Measurements from ENCODE around the gene NXN.
"Not testable (repeated sequence)": the region's sequence is repeated elsewhere in the genome, so short reads cannot be mapped to it uniquely, and the experiment has no call there.

The NXN gene

DNA sequence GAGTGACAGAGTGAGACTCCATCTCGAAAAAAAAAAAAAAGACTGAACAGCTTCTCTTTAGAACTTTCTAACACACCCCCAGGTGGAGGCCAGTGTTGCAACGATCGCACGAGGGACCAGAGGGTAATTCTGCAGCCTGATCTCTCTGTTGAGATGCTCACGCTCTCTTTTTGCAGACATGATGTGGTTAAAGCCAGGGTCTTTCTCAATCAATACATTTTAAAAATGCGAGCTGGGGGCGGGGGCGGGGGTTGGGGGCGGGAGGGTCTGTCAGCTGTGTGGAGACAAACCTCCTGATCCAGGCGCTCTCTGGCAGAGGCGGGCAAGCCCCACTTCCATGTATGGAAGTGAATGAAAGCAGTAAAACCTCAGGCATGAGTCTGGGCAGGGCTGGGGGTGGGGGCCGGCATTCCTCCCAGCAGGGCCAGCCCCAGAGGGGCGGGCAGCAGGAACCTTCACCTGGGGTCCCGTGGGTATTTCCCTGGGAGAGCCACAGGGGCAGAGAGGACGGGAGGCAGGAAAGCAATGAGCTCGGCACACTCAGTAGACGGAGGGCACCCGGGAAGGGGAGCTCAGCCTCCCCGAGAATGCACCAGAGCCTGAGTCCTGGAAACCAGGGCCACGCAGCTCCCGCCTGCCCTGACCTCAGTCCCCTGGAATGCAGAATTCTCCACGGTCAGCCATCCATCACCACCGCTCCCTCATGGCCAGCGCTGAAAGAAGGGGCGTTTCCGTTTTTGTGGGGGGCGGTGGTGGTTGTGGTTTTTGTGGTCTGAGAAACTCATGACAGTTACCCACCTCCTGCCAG is 28.0 kb downstream of the NXN start:
- DNase-seq, result no peak

DNA sequence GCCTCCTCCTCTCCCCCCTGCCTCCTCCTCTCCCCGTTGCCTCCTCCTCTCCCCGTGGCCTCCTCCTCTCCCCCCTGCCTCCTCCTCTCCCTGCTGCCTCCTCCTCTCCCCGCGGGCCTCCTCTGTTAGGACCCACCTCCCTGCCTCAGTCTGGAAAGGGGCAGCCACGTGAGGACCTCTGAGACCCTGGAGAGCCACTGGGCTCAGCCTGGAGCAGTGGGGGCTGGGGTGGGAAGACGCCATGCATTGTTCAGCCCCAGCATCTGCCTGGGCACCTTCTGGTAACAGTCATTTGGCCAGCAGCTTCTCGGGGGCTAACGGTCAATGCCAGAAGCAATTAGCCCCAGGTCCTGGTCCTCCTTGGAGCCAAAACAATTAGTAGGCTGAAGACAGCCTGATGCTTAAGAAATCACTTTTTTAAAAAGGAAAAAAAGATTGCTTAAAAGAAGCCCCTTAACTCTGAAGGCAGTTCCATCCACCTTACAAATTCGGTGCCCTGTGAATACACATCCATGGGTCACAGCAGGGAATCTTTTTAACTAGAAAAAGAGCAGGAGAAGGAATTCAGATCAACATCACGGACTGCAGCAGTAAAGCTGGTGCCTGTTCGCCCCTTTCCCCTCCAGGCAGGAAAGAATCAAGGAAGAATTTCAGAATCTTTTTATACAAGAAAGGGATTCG is 29.8 kb downstream of the NXN start:
- DNase-seq, result no peak

DNA sequence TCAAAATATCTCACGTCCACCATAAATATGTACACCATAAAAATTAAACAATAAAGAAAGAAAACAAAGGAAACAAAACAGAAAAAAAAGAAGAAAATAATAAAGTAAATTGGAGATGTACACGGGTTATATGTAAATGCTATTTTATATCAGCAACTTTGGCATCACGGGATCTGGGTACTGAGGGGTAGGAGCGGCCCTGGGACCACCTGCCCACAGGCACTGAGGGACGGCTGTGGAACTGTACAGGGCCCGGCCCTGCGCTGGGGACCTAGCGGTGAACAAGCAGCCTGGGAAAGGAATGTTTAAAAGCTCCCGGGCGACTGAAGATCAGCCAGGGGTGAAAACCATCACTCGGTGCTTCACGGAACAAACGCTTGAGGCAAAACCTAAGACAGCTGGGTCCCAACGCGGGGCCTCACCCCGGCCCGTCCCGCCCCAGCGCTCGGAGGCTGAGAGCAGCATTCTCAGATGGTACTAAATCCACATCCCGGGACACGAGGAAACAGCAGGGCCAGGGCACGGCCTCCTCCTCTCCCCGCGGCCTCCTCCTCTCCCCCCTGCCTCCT is 31.2 kb downstream of the NXN start:
- peak in 1 of 2 experiments; percentile 8 for DNase-seq

DNA sequence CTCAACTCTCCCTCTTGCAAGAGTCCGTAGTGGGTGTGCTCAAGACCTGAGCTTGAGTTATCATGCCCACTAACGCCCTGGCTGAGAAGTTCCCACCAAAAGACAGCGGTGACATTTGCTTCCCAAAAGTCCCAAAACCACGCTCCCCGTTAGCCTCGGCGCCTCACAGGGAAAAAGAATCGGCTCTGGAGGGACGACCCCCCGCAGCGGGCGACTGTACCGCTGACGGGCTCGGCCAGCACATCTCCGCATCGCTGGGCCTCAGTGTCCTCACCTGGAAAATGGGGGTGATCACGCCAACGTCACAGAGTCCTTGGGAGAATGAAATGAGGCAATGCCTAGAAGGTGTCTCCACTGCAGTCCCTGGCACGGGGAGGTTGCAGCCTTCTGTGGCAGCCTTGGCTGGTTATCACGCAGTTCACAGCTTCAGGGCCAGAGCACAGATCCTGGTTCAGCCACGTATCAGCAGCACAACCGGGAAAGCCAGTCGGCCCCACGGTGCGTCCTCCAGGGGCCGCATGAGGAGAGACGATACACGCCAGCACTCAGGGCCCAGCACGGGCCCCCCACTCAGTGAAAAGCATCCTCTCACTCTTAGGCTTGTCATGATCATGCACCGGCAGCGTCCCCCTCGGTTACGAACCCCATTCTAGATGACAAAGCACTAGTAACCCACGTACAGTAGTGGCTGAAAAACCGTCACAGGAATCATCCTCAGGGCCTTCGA is 32.9 kb downstream of the NXN start:
- DNase-seq, result no peak

DNA sequence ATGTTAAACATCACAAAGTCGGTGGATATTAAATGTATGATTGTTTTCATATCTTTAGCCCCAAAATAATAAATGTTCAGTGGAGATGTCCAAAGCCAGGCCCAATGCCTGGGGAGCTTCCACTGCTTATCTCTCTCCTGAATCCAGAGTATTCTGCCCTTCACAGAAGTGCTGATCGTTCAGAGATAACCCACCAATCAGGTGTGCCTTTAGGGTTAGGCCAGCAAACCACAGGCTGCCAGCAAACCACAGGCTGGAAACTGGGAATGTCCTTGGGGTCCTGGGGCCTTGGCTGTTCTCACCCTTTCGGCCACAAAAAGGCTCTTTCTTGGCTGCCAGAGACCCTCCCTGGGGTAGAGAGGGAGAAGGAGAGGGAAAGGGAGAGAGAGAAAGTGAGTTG is 33.9 kb downstream of the NXN start:
- no peak for DNase-seq

DNA sequence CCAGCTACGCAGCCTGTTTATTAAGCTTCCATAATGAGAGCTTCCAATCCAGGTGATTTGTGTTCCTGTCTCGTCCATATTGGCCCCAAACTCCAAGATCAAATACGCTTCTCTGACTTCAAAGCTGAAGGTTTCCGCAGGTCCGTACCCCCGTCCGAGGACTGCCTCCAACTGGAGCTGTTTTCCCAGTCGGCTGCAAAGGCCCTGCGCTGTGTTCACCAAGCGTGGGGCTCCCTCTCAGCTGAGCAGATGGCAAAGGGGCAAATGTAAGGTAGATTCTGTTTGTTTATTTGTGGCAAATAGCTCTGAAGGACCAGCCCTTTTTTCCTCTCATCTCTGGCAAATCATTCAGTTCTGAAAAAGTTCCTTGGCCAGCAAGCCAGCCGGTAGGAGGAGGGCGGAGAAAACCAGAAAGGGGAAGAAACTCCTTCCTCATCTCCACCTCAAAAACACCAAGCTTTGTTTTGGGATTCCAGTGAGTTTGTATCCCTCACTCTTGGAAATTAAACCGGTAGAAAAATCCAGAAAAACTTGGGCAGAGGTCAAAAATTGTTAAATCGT is 35.2 kb downstream of the NXN start:
- DNase-seq, result no peak

DNA sequence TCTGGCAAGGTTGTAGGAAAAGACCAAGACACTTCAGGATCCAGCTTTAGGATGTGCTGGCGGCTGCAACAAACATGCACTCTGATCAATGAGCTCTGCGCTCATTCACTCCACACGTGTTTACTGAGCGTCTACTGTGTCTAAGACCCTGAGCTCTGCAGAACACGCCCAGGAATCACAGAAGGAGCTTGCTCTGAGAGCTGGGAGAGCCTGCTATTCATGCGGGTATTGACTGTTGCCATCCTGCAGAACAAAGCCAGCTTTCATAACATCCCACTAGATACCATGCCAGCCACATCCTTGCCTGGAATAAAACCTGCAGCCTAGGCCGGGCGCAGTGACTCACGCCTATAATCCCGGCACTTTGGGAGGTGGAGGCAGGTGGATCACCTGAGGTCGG is 44.1 kb downstream of the NXN start:
- no peak for DNase-seq

DNA sequence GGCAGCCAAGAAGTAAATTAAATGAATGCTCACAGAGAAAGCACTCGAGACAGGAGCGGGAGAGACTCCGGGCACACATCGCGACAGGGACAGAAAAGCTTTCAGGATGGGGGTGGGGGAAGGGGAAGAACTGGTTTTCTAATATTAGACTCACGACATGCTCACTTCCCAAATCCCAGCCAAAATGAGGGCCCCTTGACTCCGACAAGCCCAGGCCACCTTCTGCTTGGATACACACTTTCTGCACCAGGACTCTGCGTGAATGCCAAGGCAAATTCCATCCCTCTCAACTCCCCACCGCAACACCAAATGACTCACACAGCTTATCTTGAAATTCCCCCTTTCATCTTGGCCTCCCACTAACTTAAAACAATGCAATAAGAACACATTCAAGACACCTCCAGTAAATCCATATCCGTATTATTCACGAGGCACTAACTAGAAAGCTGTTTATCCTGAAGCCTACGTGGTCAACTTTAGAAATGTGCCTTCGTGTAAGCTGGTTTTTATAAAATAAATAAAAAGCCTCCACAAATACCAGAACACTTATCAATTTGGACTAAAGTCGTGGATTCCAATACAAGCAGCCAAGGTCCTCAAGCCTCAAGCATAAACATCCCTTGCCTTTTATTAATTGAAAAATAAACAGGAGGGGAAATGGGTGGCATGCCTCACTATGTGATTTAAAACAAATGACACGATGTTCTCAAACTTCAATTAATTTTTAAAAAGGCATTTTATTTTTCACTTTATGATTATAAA is 46.1 kb downstream of the NXN start:
- DNase-seq, result no peak

DNA sequence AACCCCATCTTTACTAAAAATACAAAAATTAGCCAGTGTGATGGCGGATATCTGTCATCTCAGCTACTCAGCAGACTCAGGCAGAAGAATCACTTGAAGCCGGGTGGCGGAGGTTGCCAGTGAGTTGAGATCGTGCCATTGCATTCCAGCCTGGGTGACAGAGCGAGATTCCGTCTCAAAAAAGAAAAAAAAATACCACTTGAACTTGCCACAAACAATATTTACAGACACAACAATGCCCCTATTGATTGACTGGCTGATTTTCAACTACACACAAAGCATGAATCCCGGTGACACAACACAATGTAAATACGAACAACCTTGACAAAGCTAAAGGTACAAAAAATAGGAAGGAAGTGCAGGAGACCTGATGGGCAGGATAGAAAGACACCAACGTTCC is 49.3 kb downstream of the NXN start:
- no peak for DNase-seq

DNA sequence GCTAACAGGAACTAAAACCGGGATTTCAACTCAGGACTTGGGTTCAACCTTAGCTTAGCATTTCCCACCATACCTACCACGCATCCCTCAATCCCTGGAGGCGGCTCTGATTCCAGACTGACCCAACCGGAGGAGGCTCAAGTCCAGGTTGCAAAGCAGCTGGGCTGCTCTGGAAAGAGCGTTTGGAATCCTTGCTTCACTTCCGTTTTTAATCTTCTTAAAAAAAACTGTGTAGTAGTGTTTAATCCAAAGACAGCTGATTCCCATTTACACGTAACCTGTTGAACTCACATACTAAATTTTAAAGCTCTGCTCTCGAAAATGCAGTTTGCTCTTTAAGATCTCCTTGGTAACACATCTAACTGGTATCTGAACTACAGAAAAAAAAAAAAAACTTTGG is 50.0 kb downstream of the NXN start:
- no peak for DNase-seq

DNA sequence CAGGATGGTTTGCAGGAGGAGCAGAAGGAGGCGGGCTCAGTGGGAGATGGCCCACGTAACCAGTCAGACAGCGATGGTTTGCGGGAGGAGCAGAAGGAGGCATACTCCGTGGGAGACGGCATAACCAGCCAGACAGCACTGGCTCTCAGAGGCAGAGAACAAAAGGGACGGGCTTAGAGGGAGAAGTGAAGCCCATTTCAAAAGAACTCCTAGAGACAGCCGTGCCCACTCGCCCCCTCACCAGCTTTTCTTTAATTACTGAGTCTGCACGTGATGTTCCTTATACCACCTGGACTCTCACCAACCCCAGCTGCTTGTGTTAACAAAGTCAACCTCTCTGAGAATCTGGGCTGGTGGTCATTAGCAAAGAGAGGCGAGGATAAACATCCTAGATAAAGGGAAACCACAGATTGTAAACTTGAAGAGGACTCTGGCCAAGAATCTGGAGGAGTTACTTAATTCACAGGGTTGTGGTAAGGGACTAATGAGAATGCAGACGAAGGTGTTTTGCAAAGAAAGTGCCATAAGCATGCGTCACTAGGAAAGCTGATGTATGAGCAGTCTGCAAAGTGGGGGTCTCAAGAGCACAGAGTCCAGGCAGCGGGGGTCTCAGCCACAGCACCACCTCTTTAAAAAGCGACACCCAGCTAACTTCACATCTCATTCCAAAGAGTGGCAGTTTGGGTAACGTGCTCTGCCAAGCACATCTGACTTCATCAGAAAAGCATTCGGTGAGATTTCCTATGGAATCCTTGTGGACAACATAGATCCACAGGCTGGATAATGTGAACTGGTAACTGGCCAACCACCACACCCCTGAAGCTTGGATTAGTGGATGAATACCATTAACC is 51.7 kb downstream of the NXN start:
- no peak for DNase-seq

DNA sequence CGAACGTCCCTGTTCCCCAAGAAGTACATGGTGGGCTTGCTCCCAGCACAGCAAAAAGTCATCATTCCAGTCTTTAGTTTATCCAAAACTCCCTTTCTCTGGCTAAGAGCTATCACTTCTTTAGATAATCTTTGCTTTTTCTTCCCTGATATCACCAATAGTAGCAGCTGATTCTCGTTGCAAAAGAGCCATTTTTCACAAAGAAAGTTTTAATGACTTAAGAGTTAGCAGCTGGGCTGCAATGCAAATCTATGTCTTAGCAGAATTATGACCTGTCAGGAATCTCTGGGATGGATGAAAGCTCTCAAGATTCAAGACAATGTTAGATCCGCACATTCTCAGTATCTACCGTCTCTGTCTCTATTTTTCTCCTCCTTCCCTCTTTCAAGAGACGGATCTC is 53.8 kb downstream of the NXN start:
- DNase-seq, result no peak

DNA sequence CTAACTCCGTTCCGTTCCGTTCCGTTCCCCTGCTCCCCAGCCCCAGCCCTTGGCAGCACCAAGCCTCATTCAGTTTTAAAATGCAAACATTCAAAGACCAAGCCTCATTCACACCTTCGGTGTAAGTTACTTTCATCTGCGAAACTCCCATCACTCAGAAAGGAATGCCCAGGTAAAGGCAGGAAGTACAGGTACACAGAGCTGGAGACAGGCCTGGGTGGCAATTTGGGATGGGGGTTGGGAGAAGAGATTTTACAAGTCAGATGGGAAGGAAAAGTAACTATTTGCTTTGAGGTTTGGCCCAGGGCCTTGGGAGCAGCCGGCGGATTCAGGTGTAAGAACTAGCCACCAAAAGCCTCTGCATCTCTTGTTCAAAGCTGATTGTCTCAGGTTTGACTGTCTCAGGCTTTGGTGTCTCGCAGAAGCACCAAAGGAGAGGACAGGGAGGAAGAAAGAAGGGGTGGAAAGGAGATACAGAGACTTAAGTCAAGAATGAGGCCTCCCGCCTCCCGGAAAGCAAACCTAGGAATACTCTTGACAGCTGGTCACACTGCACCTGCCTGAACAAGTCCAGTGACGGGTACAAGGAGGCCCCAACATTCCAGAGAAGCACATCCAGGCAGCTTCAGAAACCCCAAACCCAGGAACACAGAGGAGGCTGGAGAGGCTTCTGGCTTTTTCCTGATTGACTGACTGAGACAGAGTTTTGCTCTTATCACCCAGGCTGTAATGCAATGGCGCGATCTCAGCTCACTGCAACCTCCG is 54.7 kb downstream of the NXN start:
- DNase-seq, result no peak

DNA sequence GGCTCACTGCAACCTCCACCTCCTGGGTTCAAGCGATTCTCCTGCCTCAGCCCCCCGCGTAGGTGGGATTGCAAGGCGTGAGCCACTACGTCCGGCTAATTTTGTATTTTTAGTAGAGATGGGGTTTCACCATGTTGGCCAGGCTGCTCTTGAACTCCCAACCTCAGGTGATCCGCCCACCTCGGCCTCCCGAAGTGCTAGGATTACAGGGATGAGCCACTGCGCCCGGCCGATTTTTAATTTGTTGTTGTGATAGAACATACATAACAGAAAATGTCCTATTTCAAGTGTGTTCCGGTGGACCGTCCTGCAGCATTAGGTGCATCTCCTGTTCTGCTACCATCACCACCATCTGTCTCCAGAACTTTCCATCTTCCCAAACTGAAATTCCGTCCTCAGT is 55.3 kb downstream of the NXN start:
- not testable (repeated sequence) for DNase-seq

DNA sequence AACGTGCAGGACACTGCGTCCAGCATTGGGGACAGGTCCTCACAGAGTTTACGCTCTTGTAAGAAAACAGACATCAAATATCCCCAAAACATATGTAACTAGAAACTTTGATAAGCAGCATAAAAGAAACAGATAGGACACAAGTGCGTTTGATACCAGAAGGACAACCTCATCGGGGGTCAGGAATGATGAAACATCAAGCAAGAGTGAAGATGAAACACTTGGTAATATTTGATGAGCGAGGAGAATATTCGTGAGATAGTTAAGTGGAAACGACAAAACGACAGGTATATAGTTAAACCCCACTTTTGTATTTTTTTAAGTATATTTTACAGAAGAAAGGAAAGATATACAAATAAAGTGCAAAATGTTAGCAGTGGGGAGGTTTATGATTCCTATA is 55.9 kb downstream of the NXN start:
- no peak for DNase-seq

DNA sequence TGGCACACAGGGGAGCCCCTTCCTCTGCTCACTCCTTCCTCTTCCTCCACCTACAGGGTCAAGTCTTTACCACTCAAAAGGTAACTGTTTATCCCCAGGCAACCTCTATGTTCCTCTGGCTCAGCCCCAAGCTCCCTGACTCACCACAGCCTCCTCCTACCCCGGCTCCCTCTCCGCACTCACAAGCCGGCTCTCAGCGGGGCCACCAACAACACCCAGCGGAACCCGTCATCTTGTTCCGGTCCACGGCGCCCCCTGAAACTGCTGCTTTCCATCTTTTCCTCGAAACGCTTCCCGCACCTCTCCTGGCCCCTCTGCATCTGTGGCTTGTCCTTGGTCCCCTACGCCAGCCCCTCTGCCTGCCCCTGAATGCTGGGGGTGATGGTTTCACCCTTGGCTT is 58.4 kb downstream of the NXN start:
- no peak for DNase-seq

DNA sequence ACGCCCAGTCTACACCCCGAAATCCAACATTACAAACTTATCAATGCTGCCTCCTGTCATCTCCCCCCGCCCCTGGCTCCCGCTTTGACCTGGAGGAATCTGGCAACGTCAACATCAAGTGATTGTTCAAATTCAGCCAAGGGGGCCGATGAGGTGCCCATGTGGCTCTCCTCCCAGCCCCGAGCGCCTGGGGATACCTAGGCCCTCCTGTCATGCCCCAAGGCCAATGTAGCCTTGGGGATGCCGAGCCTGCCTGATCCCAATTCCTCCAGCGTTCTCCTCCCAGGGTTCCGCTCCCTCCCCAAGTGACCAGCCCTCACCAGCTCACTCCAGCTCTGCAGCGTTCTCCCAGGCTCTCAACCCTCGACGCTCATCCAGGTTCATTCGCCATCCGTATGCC is 59.4 kb downstream of the NXN start:
- no peak for DNase-seq

DNA sequence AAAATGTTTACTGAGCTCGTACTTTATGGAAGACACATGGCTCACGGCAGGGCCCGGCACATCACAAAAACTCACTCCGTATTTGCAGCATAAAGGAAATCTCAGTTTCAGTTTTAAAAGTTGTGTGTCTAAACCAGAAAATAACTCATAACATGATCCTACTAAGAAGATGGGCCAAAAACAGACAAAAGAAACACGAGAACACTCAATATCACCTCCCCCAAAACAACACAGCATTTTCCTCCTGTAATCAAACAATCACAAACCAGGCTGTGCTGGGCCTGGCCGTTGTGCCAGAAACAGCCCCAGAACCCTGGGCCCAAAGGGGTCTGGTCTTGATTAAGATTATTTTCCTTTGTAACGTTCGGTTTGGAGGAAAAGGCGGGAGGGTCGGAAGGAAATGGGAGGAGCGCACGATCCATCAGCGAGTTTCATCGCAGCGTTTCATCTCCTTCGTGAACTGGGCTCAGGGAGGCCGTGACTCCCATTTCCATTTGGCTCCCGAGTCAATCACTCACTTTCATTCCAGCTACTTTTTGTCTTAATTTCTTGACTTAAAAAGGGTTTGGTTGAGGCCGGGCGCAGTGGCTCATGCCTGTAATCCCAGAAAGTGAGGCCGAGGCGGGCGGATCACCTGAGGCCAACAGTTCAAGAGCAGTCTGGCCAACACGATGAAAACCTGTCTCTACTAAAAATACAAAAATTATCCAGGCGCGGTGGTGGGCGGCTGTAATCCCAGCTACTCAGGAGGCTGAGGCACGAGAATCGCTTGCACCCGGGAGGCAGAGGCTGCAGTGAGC is 61.4 kb downstream of the NXN start:
- no peak for DNase-seq

DNA sequence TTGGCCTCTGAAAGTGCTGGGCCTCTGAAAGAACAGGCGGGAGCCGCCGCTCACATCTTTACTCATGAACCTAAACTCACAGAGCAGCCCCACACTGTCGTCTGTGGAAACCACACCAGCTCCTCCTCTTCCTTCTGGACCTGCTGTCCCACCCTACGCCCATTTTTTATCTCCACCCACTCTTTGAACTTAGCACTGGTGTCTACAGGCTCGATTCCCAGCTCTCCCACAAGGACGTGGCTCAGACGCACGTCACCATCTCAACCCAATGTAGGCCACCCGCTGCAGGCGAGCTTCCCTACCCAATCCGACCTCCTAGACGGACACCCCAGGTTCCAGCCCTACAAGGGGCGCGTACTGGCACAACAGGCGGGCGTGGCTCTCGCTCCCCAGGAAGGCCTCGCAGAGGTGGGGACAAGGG is 62.2 kb downstream of the NXN start:
- DNase-seq, result no peak

DNA sequence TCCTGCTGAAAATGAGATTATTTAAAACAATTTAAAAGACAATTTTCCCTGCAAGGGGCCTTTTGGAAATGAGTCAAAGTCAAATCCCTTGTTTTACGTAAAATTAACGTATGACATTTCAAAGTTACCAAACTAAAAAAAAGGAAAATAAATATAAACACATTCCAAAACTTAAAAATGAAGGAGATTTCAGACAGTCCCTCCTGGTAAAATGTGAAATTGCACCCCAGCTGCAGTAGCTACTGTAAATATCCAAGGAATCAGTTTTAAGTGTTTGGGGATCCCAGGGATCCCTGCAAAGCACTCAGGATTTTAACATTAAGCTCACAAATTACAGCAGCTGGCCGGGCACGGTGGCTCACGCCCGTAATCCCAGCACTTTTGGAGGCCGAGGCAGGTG is 63.3 kb downstream of the NXN start:
- DNase-seq, result no peak

Measured in NCI-H526 (cell line).